Activated gamma-delta T cell treated with anti-CD3 and anti-CD28 coated beads, Interleukin-2, amount 50 U/mL, for 16 hours (primary cell): Measurements from ENCODE around the gene CDC42EP5.

Experiments used
- DNase-seq: peaks from one replicate; pipeline ENCODE4 v3.0.0-alpha.2; 2020; ENCODE audit warnings: low read depth

The CDC42EP5 gene

GRCh38 chr19:54426291-54426931 lies 46.7 kb downstream of the CDC42EP5 start:
- DNase-seq, result no peak

GRCh38 chr19:54425382-54425723 lies 47.7 kb downstream of the CDC42EP5 start:
- DNase-seq, result no peak

- DNase-seq, result no peak
These were observed 48.3 kb downstream of the CDC42EP5 start for GRCh38 chr19:54424660-54425381.

GRCh38 chr19:54424201-54424600 lies 48.9 kb downstream of the CDC42EP5 start:
- DNase-seq, result no peak

DNA sequence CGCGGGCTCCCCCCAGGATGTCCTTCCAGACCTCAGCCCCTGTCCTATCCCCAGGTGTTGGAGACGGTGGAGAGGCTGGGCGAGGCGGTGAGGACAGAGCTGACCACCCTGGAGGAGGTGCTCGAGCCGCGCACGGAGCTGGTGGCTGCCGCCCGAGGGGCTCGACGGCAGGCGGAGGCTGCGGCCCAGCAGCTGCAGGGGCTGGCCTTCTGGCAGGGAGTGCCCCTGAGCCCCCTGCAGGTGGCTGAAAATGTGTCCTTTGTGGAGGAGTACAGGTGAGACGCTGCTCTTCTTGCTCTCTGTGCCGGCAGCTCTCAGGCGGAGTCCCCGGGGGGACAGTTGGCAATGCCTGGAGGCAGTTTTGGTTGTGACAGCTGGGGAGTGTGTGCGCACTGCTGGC lies 51.0 kb downstream of the CDC42EP5 start:
- no peak for DNase-seq

- no peak for DNase-seq
These were observed 51.6 kb downstream of the CDC42EP5 start for GRCh38 chr19:54421521-54421920.

DNA sequence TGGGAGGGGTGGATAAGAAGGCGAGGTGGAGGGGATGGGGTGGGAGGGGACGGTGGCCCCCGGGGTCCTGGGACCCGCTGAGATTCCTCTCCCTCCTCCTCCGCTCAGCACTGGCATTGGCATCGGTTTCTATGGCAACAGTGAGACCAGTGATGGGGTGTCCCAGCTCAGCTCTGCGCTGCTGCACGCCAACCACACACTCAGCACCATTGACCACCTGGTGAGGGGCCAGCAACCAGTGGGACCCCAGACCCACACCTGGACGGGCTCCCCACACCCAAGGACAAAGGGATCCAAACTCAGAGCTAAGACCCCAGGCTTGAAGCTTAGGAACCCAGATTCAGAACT lies 52.0 kb downstream of the CDC42EP5 start:
- DNase-seq, result no peak

- no peak for DNase-seq
These were observed 52.5 kb downstream of the CDC42EP5 start for GRCh38 chr19:54420383-54421168.

- DNase-seq, result no peak
These were observed 53.1 kb downstream of the CDC42EP5 start for GRCh38 chr19:54420068-54420382.

DNA sequence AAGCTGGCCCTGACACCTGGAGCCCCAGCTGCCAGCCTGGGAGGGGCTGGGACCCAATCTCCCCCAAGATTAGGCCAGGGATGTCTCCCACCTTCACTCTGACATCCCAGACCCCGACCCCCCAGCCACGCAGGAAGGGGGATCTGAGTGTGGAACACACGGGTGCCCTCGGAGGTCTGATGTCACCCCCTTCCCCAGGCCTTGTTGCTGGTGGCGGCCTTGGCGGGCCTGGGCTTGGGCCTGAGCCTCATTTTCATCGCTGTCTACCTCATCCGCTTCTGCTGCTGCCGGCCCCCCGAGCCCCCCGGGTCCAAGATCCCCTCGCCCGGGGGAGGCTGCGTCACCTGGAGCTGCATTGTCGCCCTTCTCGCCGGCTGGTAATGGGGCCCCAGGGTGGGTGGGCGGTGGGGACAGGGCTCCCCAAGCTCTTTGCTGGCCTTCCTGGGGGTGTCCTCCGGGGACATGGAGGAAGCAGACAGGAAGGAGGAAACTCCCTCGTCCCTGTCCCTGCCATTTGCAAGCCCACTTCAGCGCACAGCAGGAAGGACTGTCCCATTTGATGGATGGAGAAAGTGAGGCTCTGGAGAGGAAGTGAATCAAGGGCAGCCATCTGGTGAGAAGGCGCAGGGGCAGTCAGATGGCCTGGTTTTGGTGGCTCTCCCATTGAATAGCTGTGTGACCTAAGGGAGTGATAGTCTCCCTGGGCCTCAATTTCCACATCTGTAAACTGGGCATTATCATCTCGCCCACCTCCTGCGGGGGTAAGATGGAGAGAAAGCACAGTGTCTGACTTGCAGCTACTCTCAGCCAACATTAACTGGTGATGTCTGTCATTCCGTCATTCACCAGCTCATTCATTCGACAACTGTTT lies 53.9 kb downstream of the CDC42EP5 start:
- no peak for DNase-seq

- DNase-seq, result no peak
These were observed 54.8 kb downstream of the CDC42EP5 start for GRCh38 chr19:54418030-54418929.

- DNase-seq, result no peak
These were observed 56.2 kb downstream of the CDC42EP5 start for GRCh38 chr19:54416695-54417491.

GRCh38 chr19:54415901-54416673 lies 57.0 kb downstream of the CDC42EP5 start:
- no peak for DNase-seq

DNA sequence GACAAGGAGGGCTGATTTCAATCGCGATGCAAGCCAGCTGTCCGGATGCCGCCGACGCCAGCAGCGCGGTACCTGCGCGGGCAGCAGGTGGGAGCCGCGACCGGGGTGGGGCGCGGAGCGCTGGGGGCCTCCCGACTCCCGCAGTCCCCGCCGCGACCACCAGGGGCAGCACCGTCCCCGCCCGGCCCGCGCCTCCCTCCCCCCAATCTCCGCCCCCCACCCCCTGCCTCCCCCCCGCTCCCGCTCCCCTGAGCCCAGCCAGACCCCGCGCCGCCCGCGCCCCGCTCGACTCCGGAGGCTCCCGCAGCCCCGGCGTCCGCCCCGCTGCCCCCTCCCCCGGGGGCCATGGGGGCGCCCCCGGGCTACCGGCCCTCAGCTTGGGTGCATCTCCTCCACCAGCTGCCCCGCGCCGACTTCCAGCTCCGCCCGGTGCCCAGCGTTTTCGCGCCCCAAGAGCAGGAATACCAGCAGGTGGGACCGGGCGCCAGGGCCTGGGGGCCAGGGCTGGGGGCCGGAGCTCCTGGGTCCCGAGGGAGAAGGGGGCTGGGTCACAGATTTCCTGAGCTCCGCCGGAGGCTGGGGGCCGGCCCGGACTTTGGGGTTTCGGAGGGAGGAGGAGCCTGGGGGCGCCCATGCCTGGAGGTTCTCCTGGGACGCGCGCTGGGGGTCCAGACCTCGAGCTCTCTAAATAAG lies 57.7 kb downstream of the CDC42EP5 start, which contains the start of gene TTYH1:
Gene TTYH1, plus strand, starts transcription at position 257 of the 693 bp plus-strand sequence. Its CDS starts 89 bp downstream, at position 346.
- no peak for DNase-seq
